H9 (cell line): ENCODE results near the gene RAB25. TPM values are rescaled to one million over a fixed set of nuclear protein-coding genes. Genes with fewer than 3 reads are reported as not detected.

Experiments
- DNase-seq: peaks from one replicate; pipeline ENCODE4 v3.0.0-alpha.2; 2017
- H2AFZ ChIP-seq: one replicate; pipeline ENCODE4 v1.6.1; 2013; ENCODE audit warnings: mild to moderate bottlenecking, low read length, control low read depth, moderate library complexity
- H2AK5ac ChIP-seq: 2 replicates; pipeline ENCODE4 v1.6.1; 2013; ENCODE audit warnings: low read length, control low read depth, mixed read lengths; ENCODE audit not compliant: insufficient read length
- H2BK120ac ChIP-seq: one replicate; pipeline ENCODE4 v1.6.1; 2013; ENCODE audit warnings: low read depth, mild to moderate bottlenecking, low read length, control low read depth, inconsistent platforms; ENCODE audit not compliant: poor library complexity, severe bottlenecking
- H2BK12ac ChIP-seq: 2 replicates; pipeline ENCODE4 v1.6.1; 2013; ENCODE audit warnings: low read length, control low read depth, mixed read lengths, low read depth; ENCODE audit not compliant: insufficient read length
- H2BK15ac ChIP-seq: 2 replicates; pipeline ENCODE4 v1.6.1; 2013; ENCODE audit warnings: low read depth, low read length, control low read depth
- H2BK20ac ChIP-seq: one replicate; pipeline ENCODE4 v1.6.1; 2013; ENCODE audit warnings: low read depth, mild to moderate bottlenecking, low read length, control low read depth, inconsistent platforms; ENCODE audit not compliant: poor library complexity, severe bottlenecking
- H2BK5ac ChIP-seq: 2 replicates; pipeline ENCODE4 v1.6.1; 2013; ENCODE audit warnings: low read length, control low read depth, mixed read lengths; ENCODE audit not compliant: insufficient read length
- H3K14ac ChIP-seq: 2 replicates; pipeline ENCODE4 v1.6.1; 2013; ENCODE audit warnings: low read length, control low read depth; ENCODE audit not compliant: insufficient read depth
- H3K18ac ChIP-seq: 2 replicates; pipeline ENCODE4 v1.6.1; 2013; ENCODE audit warnings: low read depth, mild to moderate bottlenecking, mixed read lengths, low read length, control low read depth; ENCODE audit not compliant: insufficient read length
- H3K23ac ChIP-seq: 2 replicates; pipeline ENCODE4 v1.6.1; 2013; ENCODE audit warnings: low read length, control low read depth, mixed read lengths, low read depth; ENCODE audit not compliant: insufficient read length
- H3K23me2 ChIP-seq: 2 replicates; pipeline ENCODE4 v1.6.1; 2013; ENCODE audit warnings: low read depth, mild to moderate bottlenecking, mixed read lengths, low read length, control low read depth; ENCODE audit not compliant: insufficient read length, poor library complexity, severe bottlenecking
- H3K27ac ChIP-seq: 2 replicates; pipeline ENCODE4 v1.5.1; 2013; ENCODE audit warnings: low read length, control low read depth, mixed read lengths, low read depth; ENCODE audit not compliant: insufficient read length
- H3K27me3 ChIP-seq: 2 replicates; pipeline ENCODE4 v1.6.1; 2013; ENCODE audit warnings: low read length, control low read depth, inconsistent platforms; ENCODE audit not compliant: insufficient read depth
- H3K4ac ChIP-seq: 2 replicates; pipeline ENCODE4 v1.6.1; 2013; ENCODE audit warnings: low read depth, mild to moderate bottlenecking, control low read depth, inconsistent platforms, low read length, moderate library complexity
- H3K4me1 ChIP-seq: 2 replicates; pipeline ENCODE4 v1.6.1; 2013; ENCODE audit warnings: low read length, control low read depth, inconsistent platforms; ENCODE audit not compliant: insufficient read depth
- H3K4me2 ChIP-seq: 2 replicates; pipeline ENCODE4 v1.6.1; 2013; ENCODE audit warnings: low read length, control low read depth, mixed read lengths; ENCODE audit not compliant: insufficient read length, insufficient read depth
- H3K56ac ChIP-seq: 2 replicates; pipeline ENCODE4 v1.6.1; 2013; ENCODE audit warnings: low read depth, mild to moderate bottlenecking, mixed read lengths, low read length, control low read depth; ENCODE audit not compliant: insufficient read length
- H3K79me1 ChIP-seq: 2 replicates; pipeline ENCODE4 v1.6.1; 2013; ENCODE audit warnings: low read depth, mild to moderate bottlenecking, moderate library complexity, low read length, control low read depth, inconsistent platforms; ENCODE audit not compliant: insufficient read depth, poor library complexity, severe bottlenecking
- H3K79me2 ChIP-seq: 2 replicates; pipeline ENCODE4 v1.6.1; 2013; ENCODE audit warnings: low read length, control low read depth, inconsistent platforms; ENCODE audit not compliant: insufficient read depth
- H3K9ac ChIP-seq: 2 replicates; pipeline ENCODE4 v1.6.1; 2013; ENCODE audit warnings: low read length, control low read depth, mixed read lengths; ENCODE audit not compliant: insufficient read length; ENCODE audit errors: extremely low read depth
- H3K9me3 ChIP-seq: one replicate; pipeline ENCODE4 v1.6.1; 2013; ENCODE audit warnings: low read depth, low read length, inconsistent platforms; ENCODE audit not compliant: control insufficient read depth
- H3T11ph ChIP-seq: one replicate; pipeline ENCODE4 v1.6.1; 2013; ENCODE audit warnings: mild to moderate bottlenecking, low read length, control low read depth, inconsistent platforms
- H4K20me1 ChIP-seq: one replicate; pipeline ENCODE4 v1.6.1; 2013; ENCODE audit not compliant: control insufficient read depth, insufficient read length, insufficient read depth
- H4K5ac ChIP-seq: 2 replicates; pipeline ENCODE4 v1.6.1; 2013; ENCODE audit warnings: low read depth, mild to moderate bottlenecking, mixed read lengths, low read length, control low read depth; ENCODE audit not compliant: insufficient read length
- H4K8ac ChIP-seq: replicated peaks from 2 replicates; pipeline ENCODE4 v1.6.1; 2013; ENCODE audit warnings: low read length, control low read depth, mixed read lengths, low read depth; ENCODE audit not compliant: insufficient read length
- H4K91ac ChIP-seq: 2 replicates; pipeline ENCODE4 v1.6.1; 2013; ENCODE audit warnings: low read depth, mild to moderate bottlenecking, moderate library complexity, mixed read lengths, low read length, control low read depth; ENCODE audit not compliant: insufficient read length
- H3K27ac Mint-ChIP-seq, 3 experiments: 2 replicates in 2 of 3; 3 replicates in 1 of 3; pipeline ENCODE4 v1.8.0; 2020 to 2021; ENCODE audit warnings: mixed read lengths in 3 of 3, mild to moderate bottlenecking in 1 of 3, moderate library complexity in 1 of 3
- H3K27me3 Mint-ChIP-seq: 2 replicates; pipeline ENCODE4 v1.8.0; 2021; ENCODE audit warnings: low read depth, mild to moderate bottlenecking, moderate library complexity, mixed read lengths
- H3K36me3 Mint-ChIP-seq, 3 experiments: 2 replicates in 2 of 3; 3 replicates in 1 of 3; pipeline ENCODE4 v1.8.0; 2020 to 2021; ENCODE audit warnings: low read depth in 3 of 3, mixed read lengths in 3 of 3; ENCODE audit not compliant: insufficient read depth in 1 of 3
- H3K4me1 Mint-ChIP-seq, 2 experiments: 2 replicates each; pipeline ENCODE4 v1.8.0; 2020; ENCODE audit warnings: mixed read lengths in 2 of 2
- H3K4me3 Mint-ChIP-seq, 2 experiments: 2 replicates in 1 of 2; 3 replicates in 1 of 2; pipeline ENCODE4 v1.8.0; 2020 to 2021; ENCODE audit warnings: mild to moderate bottlenecking in 2 of 2, mixed read lengths in 2 of 2, moderate library complexity in 1 of 2
- H3K9me3 Mint-ChIP-seq, 2 experiments: 2 replicates in 1 of 2; 3 replicates in 1 of 2; pipeline ENCODE4 v1.8.0; 2020; ENCODE audit warnings: mild to moderate bottlenecking in 2 of 2, mixed read lengths in 2 of 2, moderate library complexity in 1 of 2
- CTCF ChIP-seq: fragments of 200-600 bp; sonication (generic); conservative IDR thresholded peaks from 3 replicates; pipeline ENCODE4 v1.8.0; 2021; ENCODE audit warnings: antibody characterized with exemption, mild to moderate bottlenecking
- whole genome bisulfite sequencing: extraction: QIAGEN DNeasy Blood & Tissue Kit; methylation state at CpG from one replicate; pipeline ENCODE4 v1.1.7; 2013; ENCODE audit warnings: missing lambda C conversion rate, low lambda C conversion rate, mixed read lengths; ENCODE audit not compliant: insufficient read length; ENCODE audit errors: extremely low coverage; 5-methylcytosine and 5-hydroxymethylcytosine counted together
- total RNA-seq: library from RNA; stranded (reverse); gene quantifications from 2 replicates; pipeline ENCODE4 v1.2.1, GENCODE V29; 2021

Gene RAB25
- total RNA-seq, 1 experiment from 2014 or later: 43.1 TPM

DNA sequence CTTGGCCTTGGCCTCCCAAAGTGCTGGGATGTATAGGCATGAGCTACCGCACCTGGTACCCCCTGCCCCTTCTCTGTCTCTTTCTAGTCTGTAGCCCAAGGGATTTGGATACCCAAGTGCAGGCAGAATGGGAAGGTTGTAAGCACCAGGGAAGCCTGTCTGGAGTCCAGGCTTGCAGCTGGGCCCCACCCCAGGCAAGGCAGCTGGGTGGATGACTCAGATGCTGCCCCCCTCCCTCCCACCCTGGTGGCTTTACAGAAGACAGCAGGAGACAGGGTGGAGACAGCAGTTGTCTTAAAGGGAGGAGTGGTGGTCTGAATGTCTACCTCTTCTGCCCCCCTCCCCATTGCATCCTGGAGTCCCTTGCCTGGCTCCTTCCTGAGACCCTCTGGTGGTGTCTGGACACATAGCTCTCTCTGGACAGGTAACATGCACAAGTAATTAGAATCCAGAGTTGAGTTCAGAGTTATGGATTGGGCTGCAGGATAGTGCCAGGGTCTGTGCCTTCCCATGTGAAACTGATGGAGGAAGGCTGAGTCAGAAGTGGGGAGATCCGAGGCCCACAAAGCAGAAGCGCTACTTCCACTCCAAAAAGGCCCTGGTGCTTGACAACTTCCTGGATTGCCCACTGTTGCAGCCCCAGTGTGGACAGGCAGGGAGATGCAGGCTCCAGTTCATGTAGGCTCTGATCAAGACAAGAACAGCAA lies 58.7 kb downstream of the RAB25 start:
- Histone ChIP-seq H2AK5ac (no peak overlapping the region), H2BK12ac (no peak overlapping the region), H2BK20ac (no peak overlapping the region), H3K56ac (no peak overlapping the region), H3K4ac (no peak overlapping the region), H3K27ac (no peak overlapping the region), H4K91ac (no peak overlapping the region), H2AFZ (no peak overlapping the region), H3K27me3 (no peaks in the 10 kb centered on the region), H2BK15ac (no peak overlapping the region), H4K20me1 (no peaks in the 10 kb centered on the region), H3K14ac (no peak overlapping the region; the same call in 1 of the 2 replicates), H4K5ac (no peak overlapping the region), H3K79me2 (no peaks in the 10 kb centered on the region), H3K9me3 (no peaks in the 10 kb centered on the region), H3K9ac (no peak overlapping the region), H3K4me1 (peaks cover 5% of the 10 kb centered on the region; the same call in 1 of the 2 replicates), H2BK120ac (no peak overlapping the region), H3K79me1 (no peaks in the 10 kb centered on the region), H3K18ac (no peak overlapping the region), H3K23ac (no peak overlapping the region), H2BK5ac (no peak overlapping the region), H3K4me2 (no peak overlapping the region), H3K23me2 (peaks cover 12% of the 10 kb centered on the region), H3T11ph (no peak overlapping the region), H4K8ac (no peak overlapping the region)
- no peak for DNase-seq
- TF ChIP-seq CTCF: no peak
- peaks cover 58 to 71% of the 10 kb centered on the region in 2 experiments for H3K4me1 Mint-ChIP-seq
- H3K27ac Mint-ChIP-seq: peak overlapping the region in 1 of 3 experiments; percentile 23; a peak in 1 of 7 replicates
- no peaks in the 10 kb centered on the region; the same call in 1 of the 2 replicates for H3K27me3 Mint-ChIP-seq
- no peaks in the 10 kb centered on the region; a peak in 1 of 5 replicates for H3K9me3 Mint-ChIP-seq
- H3K36me3 Mint-ChIP-seq: peaks cover 0 to 9% (median 2%) of the 10 kb centered on the region in 3 experiments; a peak in 3 of 7 replicates
- H3K4me3 Mint-ChIP-seq: no peak overlapping the region; a peak in 1 of 5 replicates
- no CpG with 5 or more reads among the region's 3 CpGs for whole genome bisulfite sequencing

Other genes with a start within 250 kb of the RAB25 start
- 50.2 and 53.4 TPM in 2 replicates for gene GON4L, start 203.9 kb upstream of the RAB25 start, total RNA-seq
- 0.28 and 0.39 TPM in 2 replicates for gene SYT11, start 201.6 kb upstream of the RAB25 start, total RNA-seq
- 26.4 and 27.4 TPM in 2 replicates for gene RIT1, start 149.8 kb upstream of the RAB25 start, total RNA-seq
- 57.6 and 57.7 TPM in 2 replicates for gene KHDC4, start 126.7 kb upstream of the RAB25 start, total RNA-seq
- not detected in 2 replicates for gene RXFP4, start 119.5 kb upstream of the RAB25 start, total RNA-seq
- 103 and 111 TPM in 2 replicates for gene ARHGEF2, start 82.6 kb upstream of the RAB25 start, total RNA-seq
- 170 and 172 TPM in 2 replicates for gene SSR2, start 40.2 kb upstream of the RAB25 start, total RNA-seq
- gene UBQLN4, start 7.4 kb upstream of the RAB25 start, total RNA-seq: 45.6 and 49.4 TPM in 2 replicates
- 50.6 and 55.0 TPM in 2 replicates for gene LAMTOR2, start 6.4 kb upstream of the RAB25 start, total RNA-seq
- 64.6 and 68.0 TPM in 2 replicates for gene MEX3A, start 21.3 kb downstream of the RAB25 start, total RNA-seq
- gene LMNA, start 53.6 kb downstream of the RAB25 start, total RNA-seq: 51.0 and 52.7 TPM in 2 replicates
- gene SEMA4A, start 92.4 kb downstream of the RAB25 start, total RNA-seq: 11.1 and 11.8 TPM in 2 replicates
- 40.2 and 47.4 TPM in 2 replicates for gene SLC25A44, start 132.9 kb downstream of the RAB25 start, total RNA-seq
- 136 and 143 TPM in 2 replicates for gene PMF1, start 151.8 kb downstream of the RAB25 start, total RNA-seq
- gene BGLAP, start 181.0 kb downstream of the RAB25 start, total RNA-seq: 2.4 and 3.0 TPM in 2 replicates
- gene PAQR6, start 186.9 kb downstream of the RAB25 start, total RNA-seq: 14.6 and 15.8 TPM in 2 replicates
- 100 and 103 TPM in 2 replicates for gene SMG5, start 221.7 kb downstream of the RAB25 start, total RNA-seq
- gene TMEM79, start 223.2 kb downstream of the RAB25 start, total RNA-seq: 2.1 and 2.6 TPM in 2 replicates
- gene GLMP, start 234.5 kb downstream of the RAB25 start, total RNA-seq: 49.2 and 49.4 TPM in 2 replicates
- gene VHLL, start 238.1 kb downstream of the RAB25 start, total RNA-seq: not detected in 2 replicates